ENCODE measurements around the gene TRMT10A. TPM values are rescaled to one million over a fixed set of nuclear protein-coding genes. Genes with fewer than 3 reads are reported as not detected.

Gene TRMT10A
- total and polyA plus RNA-seq, 2 of the 13 experiments (the other 11 are each of a cell fraction or from before 2014, with no cell fraction given): 3.9 to 12.6 TPM

DNA sequence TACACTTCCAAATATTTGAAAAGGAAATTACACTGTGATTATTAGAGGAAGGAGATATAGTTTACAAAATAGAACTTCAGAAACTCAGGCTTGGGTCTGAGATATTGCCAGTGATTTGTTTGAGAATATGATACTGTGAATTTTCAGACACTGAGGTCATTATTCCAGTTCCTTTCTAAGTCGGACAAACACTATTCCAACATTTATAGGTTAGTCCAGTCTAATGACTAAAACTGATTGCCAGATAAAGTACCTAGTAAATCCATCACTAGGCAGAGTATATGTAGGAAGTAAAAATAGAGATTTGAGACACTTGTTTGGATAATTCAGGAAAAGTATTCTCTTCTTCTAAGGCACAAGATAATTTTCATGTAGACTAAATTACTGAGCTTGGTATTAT lies 24.0 kb upstream of the TRMT10A start:
- in situ Hi-C loops (cut with HindIII; ENCODE audit: extremely low pct_ligation_motif_present, low pct_unique_long_range_greater_than_20kb): no loop called here

GRCh38 chr4:99587309-99587708 lies 23.5 kb upstream of the TRMT10A start:
- no peaks in the 10 kb centered on the region for H3K4me1 ChIP-seq (ENCODE audit: insufficient read depth, low read length)
- ATAC-seq (no peak), DNase-seq (ENCODE audit: low spot score) (no peak), FAIRE-seq (no peak)
- H3K4me3 ChIP-seq (replicated peaks in 1 of 3; ENCODE audit: insufficient read depth in 1 of 3, low read depth in 2 of 3, low read length in 3 of 3): no peak overlapping the region
- no TSS peak for BruUV-seq (replicated peaks)
- H4K20me1 ChIP-seq (ENCODE audit: insufficient read depth, low read length): no peaks in the 10 kb centered on the region
- ChIA-PET POLR2A (interaction anchor here (1.3 kb wide), 1 partner anchor 24 kb away, joined by 4 read pairs; the partner anchor contains the start of gene TRMT10A), CTCF (ENCODE audit: low intra/inter-chr PET ratio, low total read pairs) (no interaction called here)
- no peaks in the 10 kb centered on the region; a peak in 1 of 5 replicates for H3K27me3 ChIP-seq (ENCODE audit: control insufficient read depth in 1 of 2, insufficient read depth in 2 of 2, low read length in 2 of 2)
- H2AFZ ChIP-seq (ENCODE audit: low read length): no peak overlapping the region
- intact Hi-C loops (cut with micrococcal nuclease; ENCODE audit: unreplicated experiment) (no loop called here), in situ Hi-C loops (cut with HindIII; ENCODE audit: extremely low pct_ligation_motif_present, low pct_unique_long_range_greater_than_20kb) (no loop called here)
- H3K36me3 ChIP-seq (replicated peaks in 1 of 2; ENCODE audit: control insufficient read depth in 1 of 2, insufficient read depth in 2 of 2, low read length in 2 of 2): peaks cover 5 to 63% of the 10 kb centered on the region in 2 experiments
- no peaks in the 10 kb centered on the region for H3K79me2 ChIP-seq (ENCODE audit: insufficient read depth, low read length)
- no peak overlapping the region for H3K9ac ChIP-seq (ENCODE audit: insufficient read depth, low read depth, low read length)
- no peak overlapping the region for H3K4me2 ChIP-seq (ENCODE audit: low read depth, low read length)
- no peak overlapping the region for H3K27ac ChIP-seq (ENCODE audit: extremely low read length, insufficient read depth, low read length)
- no peaks in the 10 kb centered on the region for H3K9me3 ChIP-seq (ENCODE audit: low read length)
- no peak for TF ChIP-seq HNF1B (CRISPR knock-in tag; IDR thresholded peaks at IDR 0.05)
- TF ChIP-seq, protein P1, sequence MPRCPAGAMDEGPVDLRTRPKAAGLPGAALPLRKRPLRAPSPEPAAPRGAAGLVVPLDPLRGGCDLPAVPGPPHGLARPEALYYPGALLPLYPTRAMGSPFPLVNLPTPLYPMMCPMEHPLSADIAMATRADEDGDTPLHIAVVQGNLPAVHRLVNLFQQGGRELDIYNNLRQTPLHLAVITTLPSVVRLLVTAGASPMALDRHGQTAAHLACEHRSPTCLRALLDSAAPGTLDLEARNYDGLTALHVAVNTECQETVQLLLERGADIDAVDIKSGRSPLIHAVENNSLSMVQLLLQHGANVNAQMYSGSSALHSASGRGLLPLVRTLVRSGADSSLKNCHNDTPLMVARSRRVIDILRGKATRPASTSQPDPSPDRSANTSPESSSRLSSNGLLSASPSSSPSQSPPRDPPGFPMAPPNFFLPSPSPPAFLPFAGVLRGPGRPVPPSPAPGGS (CRISPR knock-in tag; IDR thresholded peaks at IDR 0.05): no peak
- TF ChIP-seq ZC3H4 (CRISPR knock-in tag; IDR thresholded peaks at IDR 0.05; ENCODE audit: borderline replicate concordance): no peak
- TF ChIP-seq FOXO1 (CRISPR knock-in tag; IDR thresholded peaks at IDR 0.05): no peak
- TF ChIP-seq HNF4G (IDR thresholded peaks at IDR 0.05; ENCODE audit: borderline replicate concordance, low read depth, low read length): no peak
- no peak for TF ChIP-seq HNF4G (CRISPR knock-in tag; IDR thresholded peaks at IDR 0.05; ENCODE audit: borderline replicate concordance, low read depth)
- no peak for TF ChIP-seq NKX3-1 (CRISPR knock-in tag; IDR thresholded peaks at IDR 0.05)
- no peak for TF ChIP-seq ZNF234 (CRISPR knock-in tag; conservative IDR thresholded peaks at IDR 0.05)
- TF ChIP-seq TCF12 (IDR thresholded peaks at IDR 0.05): no peak
- no peak for TF ChIP-seq TCF12 (CRISPR knock-in tag; IDR thresholded peaks at IDR 0.05)
- no peak for TF ChIP-seq TARDBP (CRISPR knock-in tag; IDR thresholded peaks at IDR 0.05)
- no peak for TF ChIP-seq SP5 (CRISPR knock-in tag; IDR thresholded peaks at IDR 0.05; ENCODE audit: borderline replicate concordance, low read depth)
- TF ChIP-seq ETV6 (CRISPR knock-in tag; conservative IDR thresholded peaks at IDR 0.05): no peak
- no peak for TF ChIP-seq ZNF274 (CRISPR knock-in tag; IDR thresholded peaks at IDR 0.05)

More for the DNA sequence above, 24.0 kb upstream of the TRMT10A start:
- FAIRE-seq: no peak
- Histone ChIP-seq H3K9me3 (ENCODE audit: low read length) (no peaks in the 10 kb centered on the region), H3K36me3 (replicated peaks in 1 of 2; ENCODE audit: control insufficient read depth in 1 of 2, insufficient read depth in 2 of 2, low read length in 2 of 2) (peaks cover 5 to 61% of the 10 kb centered on the region in 2 experiments), H3K27me3 (ENCODE audit: control insufficient read depth in 1 of 2, insufficient read depth in 2 of 2, low read length in 2 of 2) (no peaks in the 10 kb centered on the region; a peak in 1 of 5 replicates), H3K4me1 (ENCODE audit: insufficient read depth, low read length) (no peaks in the 10 kb centered on the region), H3K9ac (ENCODE audit: insufficient read depth, low read depth, low read length) (no peak overlapping the region), H3K4me3 (replicated peaks in 1 of 3; ENCODE audit: insufficient read depth in 1 of 3, low read depth in 2 of 3, low read length in 3 of 3) (no peak overlapping the region), H2AFZ (ENCODE audit: low read length) (no peak overlapping the region), H3K79me2 (ENCODE audit: insufficient read depth, low read length) (no peaks in the 10 kb centered on the region), H3K27ac (ENCODE audit: extremely low read length, insufficient read depth, low read length) (no peak overlapping the region), H3K4me2 (ENCODE audit: low read depth, low read length) (no peak overlapping the region), H4K20me1 (ENCODE audit: insufficient read depth, low read length) (no peaks in the 10 kb centered on the region)
- WGBS (ENCODE audit: low lambda C conversion rate): 94% methylated on average over 1 of the region's 1 CpG
- TF ChIP-seq ZBTB3 (CRISPR knock-in tag; IDR thresholded peaks at IDR 0.05; ENCODE audit: borderline replicate concordance, low read depth) (no peak), ZNF225 (CRISPR knock-in tag; IDR thresholded peaks at IDR 0.05) (no peak), ELF1 (CRISPR knock-in tag; IDR thresholded peaks at IDR 0.05) (no peak), ZNF569 (CRISPR knock-in tag; IDR thresholded peaks at IDR 0.05; ENCODE audit: borderline replicate concordance) (no peak), SAFB2 (CRISPR knock-in tag; IDR thresholded peaks at IDR 0.05; ENCODE audit: borderline replicate concordance, low read depth) (no peak), ETV6 (CRISPR knock-in tag; conservative IDR thresholded peaks at IDR 0.05) (no peak), FOXJ3 (CRISPR knock-in tag; IDR thresholded peaks at IDR 0.05; ENCODE audit: borderline replicate concordance) (no peak)
- POLR2A ChIA-PET: interaction anchor here (1.3 kb wide), 1 partner anchor 25 kb away, joined by 4 read pairs; the partner anchor contains the start of gene TRMT10A
- no peak for DNase-seq (ENCODE audit: low spot score)
- CTCF ChIA-PET (ENCODE audit: low intra/inter-chr PET ratio, low total read pairs): no interaction called here
- no TSS peak for BruUV-seq (replicated peaks)
- ATAC-seq: no peak
- intact Hi-C loops (cut with micrococcal nuclease; ENCODE audit: unreplicated experiment): no loop called here

Data from HepG2 (cell line).